Large intestine (tissue), 12 donors: ENCODE data around the gene SYT17. TPM values are rescaled to one million over a fixed set of nuclear protein-coding genes. Genes with fewer than 3 reads are reported as not detected.

ENCODE experiments used
- DNase-seq, 2 donors: peaks; one replicate each; pipeline versions ENCODE4 v3.0.0 to v3.0.0-alpha.2; 2013
- H3K27ac ChIP-seq: one replicate; pipeline ENCODE4 v1.5.1; 2013; ENCODE audit warnings: low read length
- H3K27me3 ChIP-seq: 2 replicates; pipeline ENCODE4 v1.6.1; 2013; ENCODE audit warnings: low read length; ENCODE audit not compliant: control insufficient read depth, insufficient read depth
- H3K36me3 ChIP-seq: 2 replicates; pipeline ENCODE4 v1.6.1; 2013; ENCODE audit warnings: low read length; ENCODE audit not compliant: control insufficient read depth, insufficient read depth
- H3K4me1 ChIP-seq: one replicate; pipeline ENCODE4 v1.6.1; 2013; ENCODE audit warnings: low read length; ENCODE audit not compliant: control insufficient read depth, insufficient read depth
- H3K4me3 ChIP-seq: one replicate; pipeline ENCODE4 v1.5.1; 2013; ENCODE audit warnings: low read length
- H3K9me3 ChIP-seq: one replicate; pipeline ENCODE4 v1.6.1; 2013; ENCODE audit warnings: mild to moderate bottlenecking, low read depth, low read length, moderate library complexity; ENCODE audit not compliant: control insufficient read depth
- WGBS: methylation state at CpG from one replicate; pipeline ENCODE4 v1.1.5; 2013; ENCODE audit warnings: low lambda C conversion rate; ENCODE audit not compliant: insufficient coverage; 5-methylcytosine and 5-hydroxymethylcytosine counted together
- long read RNA-seq, 11 donors: transcript quantifications; one replicate each; lab custom pipeline, GENCODE V29; 2026
- polyA plus RNA-seq: library from polyadenylated mRNA; unstranded; fragments of 120-200 nt; gene quantifications from one replicate; pipeline ENCODE4 v1.2.1, GENCODE V29; 2013

SYT17 gene, protein sequence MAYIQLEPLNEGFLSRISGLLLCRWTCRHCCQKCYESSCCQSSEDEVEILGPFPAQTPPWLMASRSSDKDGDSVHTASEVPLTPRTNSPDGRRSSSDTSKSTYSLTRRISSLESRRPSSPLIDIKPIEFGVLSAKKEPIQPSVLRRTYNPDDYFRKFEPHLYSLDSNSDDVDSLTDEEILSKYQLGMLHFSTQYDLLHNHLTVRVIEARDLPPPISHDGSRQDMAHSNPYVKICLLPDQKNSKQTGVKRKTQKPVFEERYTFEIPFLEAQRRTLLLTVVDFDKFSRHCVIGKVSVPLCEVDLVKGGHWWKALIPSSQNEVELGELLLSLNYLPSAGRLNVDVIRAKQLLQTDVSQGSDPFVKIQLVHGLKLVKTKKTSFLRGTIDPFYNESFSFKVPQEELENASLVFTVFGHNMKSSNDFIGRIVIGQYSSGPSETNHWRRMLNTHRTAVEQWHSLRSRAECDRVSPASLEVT
- polyA plus RNA-seq = 8.2 TPM
- long read RNA-seq, donor 1 = 0 reads
- long read RNA-seq, donor 2, full-length matches to known transcripts = 3 of 3 reads
- long read RNA-seq, donor 2, partial matches to known transcripts = 0 of 3 reads
- long read RNA-seq, donor 2, other reads (novel, unspliced or antisense) = 0 of 3 reads
- long read RNA-seq, donor 3 = 0 reads
- long read RNA-seq, donor 4 = 0 reads
- long read RNA-seq, donor 5 = 0 reads
- long read RNA-seq, donor 6, full-length matches to known transcripts = 3 of 3 reads
- long read RNA-seq, donor 6, partial matches to known transcripts = 0 of 3 reads
- long read RNA-seq, donor 6, other reads (novel, unspliced or antisense) = 0 of 3 reads
- long read RNA-seq, donor 7, partial matches to known transcripts = 0 of 1 reads
- long read RNA-seq, donor 7, other reads (novel, unspliced or antisense) = 0 of 1 reads
- long read RNA-seq, donor 8, transcript SYT17-201 (8 exons, 3,081 nt) = major isoform, 5 of 5 reads
- long read RNA-seq, donor 8, partial matches to known transcripts = 0 of 5 reads
- long read RNA-seq, donor 8, other reads (novel, unspliced or antisense) = 0 of 5 reads
- long read RNA-seq, donor 9, full-length matches to known transcripts = 3 of 9 reads
- long read RNA-seq, donor 9, partial matches to known transcripts = 6 of 9 reads
- long read RNA-seq, donor 9, other reads (novel, unspliced or antisense) = 0 of 9 reads
- long read RNA-seq, donor 10, partial matches to known transcripts = 7 of 8 reads
- long read RNA-seq, donor 10, other reads (novel, unspliced or antisense) = 0 of 8 reads
- long read RNA-seq, donor 11 = 0 reads

DNA sequence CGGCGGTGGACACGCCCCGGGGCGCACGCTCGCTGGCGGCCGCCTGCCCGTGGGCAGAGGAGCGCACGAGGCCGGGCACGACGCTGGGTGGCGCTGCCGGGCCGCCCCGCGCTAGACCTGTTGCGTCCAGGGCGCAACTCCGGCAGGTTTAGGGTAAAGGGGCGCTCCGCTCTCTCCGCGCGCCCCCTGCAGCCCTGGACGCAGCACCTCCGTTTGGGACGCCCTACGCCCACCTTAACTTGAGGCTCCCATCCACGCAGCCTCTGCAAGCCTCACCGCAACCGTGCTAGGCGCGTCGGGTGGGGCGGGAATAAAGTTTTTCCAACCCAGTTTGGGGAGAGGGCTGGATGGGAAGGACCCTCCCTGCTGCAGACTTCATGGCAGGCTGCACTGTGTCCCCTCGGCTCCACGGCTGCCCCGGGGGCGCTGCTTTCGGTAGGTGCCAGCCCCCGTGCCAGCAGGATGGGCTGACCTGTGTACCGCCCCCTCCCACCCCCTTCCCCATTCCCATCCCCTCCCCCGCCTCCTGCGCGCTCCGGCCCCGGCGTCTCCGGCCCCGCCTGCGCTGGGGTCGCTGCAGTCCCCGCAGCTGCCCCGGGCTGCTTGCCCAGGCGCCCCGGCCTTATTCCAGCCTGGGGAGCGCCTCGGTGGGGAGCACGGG, at the start of gene SYT17:
TSS of gene SYT17 (plus strand) at position 531 of the 661 bp plus-strand sequence. CDS start 407 bp downstream, outside the sequence.
- DNase-seq = peak; percentile 82 to 87
- WGBS = no CpG with 5 or more reads among the region's 63 CpGs
- Histone ChIP-seq H3K4me1 (peaks cover 16% of the 10 kb centered on the region), H3K27me3 (peaks cover 3% of the 10 kb centered on the region), H3K27ac (peak within 1 kb of the TSS; percentile 50), H3K9me3 (no peaks in the 10 kb centered on the region), H3K36me3 (no peaks in the 10 kb centered on the region), H3K4me3 (peak within 1 kb of the TSS; percentile 71)

DNA sequence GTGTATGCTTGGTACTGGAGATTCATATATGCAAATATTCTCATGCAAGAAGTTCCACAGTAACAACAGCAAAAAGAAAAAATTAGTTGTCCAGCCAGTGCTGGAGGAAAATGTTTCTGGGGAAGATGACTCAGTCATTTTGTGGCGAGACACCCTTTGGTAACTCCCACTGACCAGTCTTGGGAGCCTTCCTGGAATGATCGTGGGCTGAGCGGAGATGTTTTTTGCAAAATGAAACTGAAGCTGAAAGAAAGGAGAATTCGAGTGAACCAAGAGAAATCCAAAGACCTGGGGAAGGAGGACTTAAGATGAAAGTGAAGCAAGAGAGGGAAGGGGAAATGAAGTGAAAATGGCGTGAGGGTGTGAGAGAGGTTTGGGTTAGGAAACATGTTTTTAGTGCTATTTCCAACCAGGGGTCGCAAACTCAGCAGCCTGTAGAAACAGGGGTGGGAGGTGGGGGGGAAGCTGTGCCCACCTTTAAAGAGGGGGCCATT, 49.1 kb upstream of the SYT17 start:
- H3K4me1 ChIP-seq = peaks cover 7% of the 10 kb centered on the region
- H3K4me3 ChIP-seq = no peak overlapping the region
- no peak for DNase-seq
- no peak overlapping the region for H3K27ac ChIP-seq
- peaks cover 13% of the 10 kb centered on the region for H3K27me3 ChIP-seq
- H3K36me3 ChIP-seq = peaks cover 13% of the 10 kb centered on the region
- peaks cover 16% of the 10 kb centered on the region for H3K9me3 ChIP-seq
- 29% methylated on average over 1 of the region's 6 CpGs for WGBS

DNA sequence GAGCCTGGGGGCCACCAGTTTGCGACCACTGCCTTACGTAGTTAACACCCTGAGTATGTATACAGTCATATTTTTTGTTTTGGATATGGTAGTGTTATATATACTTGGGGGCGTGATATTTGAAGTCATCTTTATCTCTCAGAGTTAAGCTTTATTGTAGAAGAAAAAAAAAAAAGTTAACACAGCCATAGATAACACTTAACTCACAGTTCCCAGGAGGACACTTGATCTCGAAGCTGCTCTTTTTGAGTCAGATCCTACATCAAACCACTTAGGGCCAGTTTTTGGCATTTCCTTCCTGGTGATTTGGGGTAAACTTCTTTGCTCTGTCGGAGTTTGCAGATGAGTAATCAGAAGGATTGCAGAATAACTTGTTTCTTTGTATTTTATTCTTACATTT, 48.5 kb upstream of the SYT17 start:
- no peak overlapping the region for H3K4me3 ChIP-seq
- H3K27ac ChIP-seq = no peak overlapping the region
- WGBS = no CpG with 5 or more reads among the region's 5 CpGs
- no peak for DNase-seq
- H3K36me3 ChIP-seq = peaks cover 13% of the 10 kb centered on the region
- peaks cover 4% of the 10 kb centered on the region for H3K4me1 ChIP-seq
- H3K27me3 ChIP-seq = peaks cover 10% of the 10 kb centered on the region
- peaks cover 14% of the 10 kb centered on the region for H3K9me3 ChIP-seq

DNA sequence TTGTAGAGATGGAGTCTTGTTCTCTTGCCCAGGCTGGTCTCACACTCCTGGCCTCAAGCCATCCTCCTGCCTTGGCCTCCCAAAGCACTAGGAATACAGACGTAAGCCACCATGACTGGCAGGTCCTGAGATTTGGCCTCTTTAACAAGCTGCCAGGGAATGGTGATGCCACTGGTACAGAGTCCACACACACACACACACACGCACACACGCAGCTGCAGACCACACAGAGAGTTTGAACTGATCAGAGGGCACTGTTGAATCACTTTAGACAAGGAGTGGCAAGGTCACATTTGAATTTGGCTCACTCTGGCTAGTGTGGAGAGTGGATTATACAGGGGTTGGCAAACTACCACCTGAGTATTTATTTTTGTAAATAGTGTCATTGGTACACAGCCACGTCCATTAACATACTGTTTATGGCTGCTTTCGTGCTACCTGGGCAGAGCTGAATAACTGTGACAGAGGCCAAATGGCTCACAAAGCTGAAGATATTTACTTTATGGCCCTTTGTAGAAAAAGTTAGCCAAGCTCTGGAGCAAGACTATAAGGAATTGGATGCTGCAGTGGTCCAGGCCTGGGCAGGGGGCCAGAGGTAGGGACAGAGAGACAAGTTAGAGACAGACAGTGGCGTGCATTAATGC, 44.4 kb upstream of the SYT17 start:
- Histone ChIP-seq H3K36me3 (peaks cover 2% of the 10 kb centered on the region), H3K27me3 (no peaks in the 10 kb centered on the region), H3K27ac (no peak overlapping the region), H3K4me3 (no peak overlapping the region), H3K9me3 (peaks cover 4% of the 10 kb centered on the region), H3K4me1 (no peaks in the 10 kb centered on the region)
- no CpG with 5 or more reads among the region's 6 CpGs for WGBS
- DNase-seq = peak; percentile 71 to 82

DNA sequence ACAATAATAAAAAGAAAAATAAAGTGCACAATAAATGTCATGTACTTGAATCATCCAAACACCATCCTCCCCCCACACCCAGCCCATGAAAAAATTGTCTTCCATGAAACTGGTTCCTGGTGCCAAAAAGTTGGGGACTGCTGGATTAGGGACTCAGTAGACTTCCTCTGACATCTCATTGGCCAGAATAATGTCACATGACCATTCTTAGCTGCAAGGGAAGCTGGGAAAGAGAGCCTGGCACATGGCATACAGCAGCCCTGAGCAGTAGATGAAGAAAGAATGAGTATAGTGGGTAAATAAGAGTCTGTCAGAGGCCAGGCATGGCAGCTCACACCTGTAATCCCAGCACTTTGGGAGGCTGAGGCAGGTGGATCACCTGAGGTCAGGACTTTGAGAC, 41.7 kb upstream of the SYT17 start:
- Histone ChIP-seq H3K4me3 (no peak overlapping the region), H3K9me3 (peaks cover 4% of the 10 kb centered on the region), H3K36me3 (no peaks in the 10 kb centered on the region), H3K4me1 (peaks cover 3% of the 10 kb centered on the region), H3K27me3 (no peaks in the 10 kb centered on the region), H3K27ac (no peak overlapping the region)
- no peak for DNase-seq

DNA sequence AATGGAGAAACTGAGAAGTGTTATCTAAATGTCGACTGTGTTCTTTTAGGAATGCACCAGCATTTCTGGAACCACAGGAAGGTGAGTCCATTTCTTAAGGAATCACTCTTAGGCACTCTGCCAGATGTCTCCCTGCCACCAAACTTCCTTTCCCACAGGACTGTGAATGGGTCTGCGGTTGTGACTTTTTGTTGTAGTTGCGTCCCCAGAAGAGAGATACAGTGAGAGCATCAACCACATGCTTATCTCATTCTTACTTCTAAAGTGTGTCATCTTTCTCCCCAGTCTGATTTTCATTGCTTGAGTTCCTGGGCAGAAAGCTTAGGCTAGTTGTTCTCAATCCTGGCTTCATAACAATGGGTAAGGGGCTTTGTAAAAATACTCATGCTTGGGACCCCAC, 40.8 kb upstream of the SYT17 start:
- no peak overlapping the region for H3K27ac ChIP-seq
- no CpG with 5 or more reads among the region's 3 CpGs for WGBS
- H3K27me3 ChIP-seq = no peaks in the 10 kb centered on the region
- H3K36me3 ChIP-seq = no peaks in the 10 kb centered on the region
- H3K4me1 ChIP-seq = peaks cover 12% of the 10 kb centered on the region
- peaks cover 4% of the 10 kb centered on the region for H3K9me3 ChIP-seq
- DNase-seq = no peak
- H3K4me3 ChIP-seq = no peak overlapping the region

DNA sequence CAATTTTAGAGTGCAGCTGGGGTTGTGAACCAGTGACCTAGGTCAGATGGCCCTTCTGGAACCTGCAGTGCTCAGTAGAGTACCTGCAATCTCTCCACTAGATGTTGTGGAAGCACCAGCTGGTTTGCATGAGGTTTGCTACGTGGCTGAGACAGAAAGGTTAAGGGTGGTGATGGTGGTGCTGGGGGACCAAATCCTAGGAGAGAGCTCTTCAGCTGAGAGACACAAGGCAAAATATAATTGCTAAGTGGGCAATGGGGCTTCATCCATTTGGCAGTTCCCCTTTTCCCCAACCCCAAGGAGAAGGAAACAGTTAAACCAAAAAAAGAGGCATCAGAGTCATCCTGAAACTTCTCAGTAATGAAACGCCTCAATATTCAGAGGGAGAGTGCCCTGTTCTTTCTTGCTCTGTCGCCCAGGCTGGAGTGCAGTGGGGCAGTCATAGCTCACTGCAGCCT, 40.3 kb upstream of the SYT17 start:
- no peaks in the 10 kb centered on the region for H3K27me3 ChIP-seq
- peaks cover 4% of the 10 kb centered on the region for H3K9me3 ChIP-seq
- WGBS = no CpG with 5 or more reads among the region's 3 CpGs
- no peak for DNase-seq
- H3K36me3 ChIP-seq = no peaks in the 10 kb centered on the region
- H3K4me3 ChIP-seq = no peak overlapping the region
- H3K27ac ChIP-seq = no peak overlapping the region
- peaks cover 12% of the 10 kb centered on the region for H3K4me1 ChIP-seq

DNA sequence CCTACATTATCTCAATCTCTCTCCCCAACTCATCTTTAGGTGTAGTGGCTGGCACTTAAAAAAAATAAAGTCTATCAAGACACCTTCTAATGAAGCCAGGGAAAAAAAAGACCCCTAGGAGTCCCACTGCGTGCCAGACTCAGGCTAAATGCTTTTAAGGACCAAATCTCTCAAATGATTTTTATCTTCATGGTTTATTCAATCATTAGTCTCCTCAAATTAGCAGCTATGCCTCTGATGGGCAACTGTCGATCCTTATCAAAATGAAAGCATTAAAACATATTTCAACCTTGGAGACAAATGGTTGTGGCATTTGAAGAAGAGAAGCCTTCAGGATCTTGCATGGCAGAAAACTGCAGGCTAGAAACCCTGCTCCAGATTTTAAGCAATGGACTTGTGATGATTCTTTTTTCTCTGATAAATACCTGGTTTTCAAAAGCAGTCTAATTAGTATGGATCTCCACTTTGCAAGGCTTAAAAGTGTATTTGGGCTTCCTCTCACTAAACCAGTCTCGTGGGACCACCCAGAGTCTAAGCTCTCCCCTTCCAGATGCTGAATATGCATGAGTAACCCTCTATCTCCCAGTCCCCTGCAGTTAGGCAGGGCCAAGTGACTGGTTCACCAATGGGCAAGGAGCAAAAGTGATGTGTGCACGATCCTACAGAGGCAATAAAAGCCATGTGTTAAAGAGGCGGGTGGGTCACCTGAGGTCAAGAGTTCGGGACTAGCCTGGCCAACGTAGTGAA, 39.4 kb upstream of the SYT17 start:
- no peak for DNase-seq
- H3K9me3 ChIP-seq = peaks cover 4% of the 10 kb centered on the region
- H3K4me1 ChIP-seq = peaks cover 12% of the 10 kb centered on the region
- no CpG with 5 or more reads among the region's 7 CpGs for WGBS
- H3K27ac ChIP-seq = no peak overlapping the region
- H3K27me3 ChIP-seq = no peaks in the 10 kb centered on the region
- H3K36me3 ChIP-seq = no peaks in the 10 kb centered on the region
- no peak overlapping the region for H3K4me3 ChIP-seq

DNA sequence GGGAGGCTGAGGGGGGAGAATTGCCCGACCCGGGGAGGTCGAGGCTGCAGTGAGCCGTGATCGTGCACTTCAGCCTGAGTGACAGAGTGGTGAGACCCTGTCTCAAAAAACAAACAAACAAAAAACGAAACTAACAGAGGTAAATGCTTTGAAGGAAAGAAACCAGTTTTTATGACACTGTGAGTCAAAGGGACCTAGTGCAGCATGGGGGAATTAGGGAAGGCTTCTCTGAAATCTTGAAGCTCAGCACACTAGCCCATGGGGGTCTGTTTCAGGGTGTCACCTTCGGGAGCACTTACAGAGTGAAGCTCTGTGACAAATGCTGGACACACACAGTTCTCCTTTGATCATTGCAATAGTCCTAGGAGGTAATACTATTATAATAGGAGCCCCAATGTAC, 37.7 kb upstream of the SYT17 start:
- Histone ChIP-seq H3K27ac (peak overlapping the region; percentile 71), H3K4me3 (no peak overlapping the region), H3K27me3 (no peaks in the 10 kb centered on the region), H3K9me3 (peaks cover 4% of the 10 kb centered on the region), H3K4me1 (peaks cover 12% of the 10 kb centered on the region), H3K36me3 (no peaks in the 10 kb centered on the region)
- DNase-seq = no peak
- 33% methylated on average over 1 of the region's 7 CpGs for WGBS
